Measurements from ENCODE around the gene LSM14B. TPM values are rescaled to one million over a fixed set of nuclear protein-coding genes. Genes with fewer than 3 reads are reported as not detected.
"Not testable (repeated sequence)": the region's sequence is repeated elsewhere in the genome, so short reads cannot be mapped to it uniquely, and the experiment has no call there.

Gene LSM14B
- total RNA-seq, 1 experiment from 2014 or later, result 33.2 TPM

- Histone ChIP-seq H3K27me3 (replicated peaks) (no peaks in the 10 kb centered on the region), H3K9me3 (replicated peaks) (peaks cover 7% of the 10 kb centered on the region; the same call in 1 of the 2 replicates), H3K4me3 (no peak overlapping the region), H3K27ac (no peak overlapping the region), H3K36me3 (peaks cover 86% of the 10 kb centered on the region), H3K4me1 (replicated peaks) (peaks cover 27% of the 10 kb centered on the region)
- no peak for DNase-seq (ENCODE audit: low read depth in 1 of 2, low spot score in 2 of 2)
Measured at GRCh38 chr20:62141043-62141396, 18.7 kb downstream of the LSM14B start.

GRCh38 chr20:62141397-62142251, 19.3 kb downstream of the LSM14B start:
- DNase-seq (ENCODE audit: low read depth in 1 of 2, low spot score in 2 of 2), result peak in 1 of 2 experiments; percentile 24
- H3K4me3 ChIP-seq, result peak overlapping the region; percentile 100
- H3K9me3 ChIP-seq (replicated peaks), result peaks cover 7% of the 10 kb centered on the region; the same call in 1 of the 2 replicates
- peaks cover 83% of the 10 kb centered on the region for H3K36me3 ChIP-seq
- peaks cover 27% of the 10 kb centered on the region for H3K4me1 ChIP-seq (replicated peaks)
- no peaks in the 10 kb centered on the region for H3K27me3 ChIP-seq (replicated peaks)
- peak overlapping the region; percentile 96; the same call in 1 of the 2 replicates for H3K27ac ChIP-seq

GRCh38 chr20:62142252-62143080, 20.2 kb downstream of the LSM14B start:
- DNase-seq (ENCODE audit: low read depth in 1 of 2, low spot score in 2 of 2), result peak in 1 of 2 experiments; percentile 36
- peak overlapping the region; percentile 96 for H3K27ac ChIP-seq

GRCh38 chr20:62143081-62143956, 21.0 kb downstream of the LSM14B start, which contains the start of the genes PSMA7 and SS18L1:
Gene PSMA7, minus strand, starts transcription at chr20:62143394. Its CDS starts 91 bp downstream, at chr20:62143303.
Gene SS18L1, plus strand, starts transcription at chr20:62143769. Its CDS starts 52 bp downstream, at chr20:62143821.
- DNase-seq (ENCODE audit: low read depth in 1 of 2, low spot score in 2 of 2), result peak; percentile 77 to 83
- Histone ChIP-seq H3K27me3 (replicated peaks) (no peaks in the 10 kb centered on the region), H3K9me3 (replicated peaks) (peaks cover 7% of the 10 kb centered on the region; the same call in 1 of the 2 replicates), H3K36me3 (peaks cover 66% of the 10 kb centered on the region), H3K27ac (peak within 1 kb of the TSS; percentile 96), H3K4me1 (replicated peaks) (peaks cover 27% of the 10 kb centered on the region), H3K4me3 (peak within 1 kb of the TSS; percentile 100)

More at GRCh38 chr20:62142252-62143080, 20.2 kb downstream of the LSM14B start:
- H3K4me1 ChIP-seq (replicated peaks), result peaks cover 27% of the 10 kb centered on the region
- H3K4me3 ChIP-seq, result peak overlapping the region; percentile 100
- peaks cover 75% of the 10 kb centered on the region for H3K36me3 ChIP-seq
- no peaks in the 10 kb centered on the region for H3K27me3 ChIP-seq (replicated peaks)
- peaks cover 7% of the 10 kb centered on the region; the same call in 1 of the 2 replicates for H3K9me3 ChIP-seq (replicated peaks)

GRCh38 chr20:62143957-62144825, 21.9 kb downstream of the LSM14B start:
- no peak overlapping the region for H3K27ac ChIP-seq
- peaks cover 27% of the 10 kb centered on the region for H3K4me1 ChIP-seq (replicated peaks)
- H3K9me3 ChIP-seq (replicated peaks), result peaks cover 7% of the 10 kb centered on the region; the same call in 1 of the 2 replicates
- peaks cover 58% of the 10 kb centered on the region for H3K36me3 ChIP-seq
- peak in 1 of 2 experiments; percentile 64 for DNase-seq (ENCODE audit: low read depth in 1 of 2, low spot score in 2 of 2)
- H3K4me3 ChIP-seq, result peak overlapping the region; percentile 100
- H3K27me3 ChIP-seq (replicated peaks), result no peaks in the 10 kb centered on the region

GRCh38 chr20:62145688-62146018, 23.4 kb downstream of the LSM14B start:
- Histone ChIP-seq H3K27me3 (replicated peaks) (no peaks in the 10 kb centered on the region), H3K27ac (no peak overlapping the region), H3K36me3 (peaks cover 43% of the 10 kb centered on the region), H3K4me3 (no peak overlapping the region), H3K9me3 (replicated peaks) (peaks cover 7% of the 10 kb centered on the region; the same call in 1 of the 2 replicates), H3K4me1 (replicated peaks) (peaks cover 27% of the 10 kb centered on the region)
- DNase-seq (ENCODE audit: low read depth in 1 of 2, low spot score in 2 of 2), result no peak

- no peak for DNase-seq (ENCODE audit: low read depth in 1 of 2, low spot score in 2 of 2)
- Histone ChIP-seq H3K27me3 (replicated peaks) (no peaks in the 10 kb centered on the region), H3K4me1 (replicated peaks) (peaks cover 23% of the 10 kb centered on the region), H3K4me3 (no peak overlapping the region), H3K27ac (no peak overlapping the region), H3K36me3 (peaks cover 38% of the 10 kb centered on the region), H3K9me3 (replicated peaks) (peaks cover 7% of the 10 kb centered on the region; the same call in 1 of the 2 replicates)
Measured at GRCh38 chr20:62146019-62146755, 23.9 kb downstream of the LSM14B start.

- DNase-seq (ENCODE audit: low read depth in 1 of 2, low spot score in 2 of 2), result no peak
- Histone ChIP-seq H3K4me1 (replicated peaks) (peaks cover 14% of the 10 kb centered on the region), H3K27me3 (replicated peaks) (no peaks in the 10 kb centered on the region), H3K9me3 (replicated peaks) (peaks cover 7% of the 10 kb centered on the region; the same call in 1 of the 2 replicates), H3K27ac (no peak overlapping the region), H3K36me3 (peaks cover 31% of the 10 kb centered on the region), H3K4me3 (no peak overlapping the region)
Measured at GRCh38 chr20:62147125-62147524, 24.9 kb downstream of the LSM14B start.

GRCh38 chr20:62147528-62147927, 25.3 kb downstream of the LSM14B start:
- Histone ChIP-seq H3K27ac (no peak overlapping the region), H3K9me3 (replicated peaks) (peaks cover 7% of the 10 kb centered on the region; the same call in 1 of the 2 replicates), H3K4me1 (replicated peaks) (peaks cover 14% of the 10 kb centered on the region), H3K36me3 (peaks cover 31% of the 10 kb centered on the region), H3K27me3 (replicated peaks) (no peaks in the 10 kb centered on the region), H3K4me3 (no peak overlapping the region)
- no peak for DNase-seq (ENCODE audit: low read depth in 1 of 2, low spot score in 2 of 2)

- peaks cover 11% of the 10 kb centered on the region for H3K4me1 ChIP-seq (replicated peaks)
- H3K9me3 ChIP-seq (replicated peaks); H3K27me3 ChIP-seq (replicated peaks); H3K27ac ChIP-seq; DNase-seq (ENCODE audit: low read depth in 1 of 2, low spot score in 2 of 2); H3K4me3 ChIP-seq: not testable (repeated sequence)
- peaks cover 30% of the 10 kb centered on the region for H3K36me3 ChIP-seq
Measured at GRCh38 chr20:62148383-62148782, 26.1 kb downstream of the LSM14B start.

- Histone ChIP-seq H3K36me3 (peaks cover 31% of the 10 kb centered on the region), H3K4me3 (no peak overlapping the region), H3K4me1 (replicated peaks) (peaks cover 11% of the 10 kb centered on the region), H3K9me3 (replicated peaks) (no peaks in the 10 kb centered on the region; the same call in 1 of the 2 replicates), H3K27me3 (replicated peaks) (no peaks in the 10 kb centered on the region), H3K27ac (no peak overlapping the region)
- no peak for DNase-seq (ENCODE audit: low read depth in 1 of 2, low spot score in 2 of 2)
Measured at GRCh38 chr20:62148908-62149314, 26.6 kb downstream of the LSM14B start.
